ENCODE data around the gene ATXN1. TPM values are rescaled to one million over a fixed set of nuclear protein-coding genes. Genes with fewer than 3 reads are reported as not detected.
A peak's percentile ranks its signal among the peaks of the same experiment; 100 is the strongest.

ATXN1 gene
- total RNA-seq, 1 donor = 45.3 TPM

DNA sequence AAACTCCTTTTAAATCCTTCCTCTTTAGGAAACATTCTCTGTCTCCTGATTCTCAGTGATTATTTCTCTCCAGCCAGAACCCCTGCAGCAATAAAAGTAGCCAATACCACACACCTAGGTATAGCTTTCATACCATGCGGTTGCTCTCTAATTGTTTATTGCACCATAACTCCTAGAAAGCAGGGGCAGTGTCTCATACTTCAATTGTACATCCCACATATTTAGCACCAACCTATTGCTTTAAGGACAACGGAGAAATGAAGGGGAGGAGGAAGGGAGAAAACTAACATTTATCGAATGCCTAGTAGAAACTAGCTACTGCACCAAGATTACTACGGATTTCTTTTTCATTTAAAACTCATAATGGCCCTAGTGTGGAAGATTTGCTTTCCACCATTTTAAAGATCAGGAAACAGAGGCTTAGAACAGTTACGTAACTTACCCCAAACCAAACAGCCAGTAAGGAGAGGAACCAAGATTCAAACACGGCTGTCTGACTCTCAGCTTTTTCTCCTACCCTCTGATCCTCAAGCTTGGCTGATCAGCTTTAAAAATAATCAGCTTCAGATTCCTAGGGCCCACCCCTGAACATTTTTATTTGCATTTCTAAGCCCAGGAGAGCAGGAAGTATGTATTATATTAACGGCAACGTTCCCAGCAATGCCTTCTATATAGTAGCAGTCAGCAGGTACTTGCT lies 43.4 kb upstream of the ATXN1 start:
- no peak overlapping the region for H3K4me3 ChIP-seq (ENCODE audit: low read depth, low read length)
- no peak for DNase-seq (ENCODE audit: low read depth)
- TF ChIP-seq, protein P1, sequence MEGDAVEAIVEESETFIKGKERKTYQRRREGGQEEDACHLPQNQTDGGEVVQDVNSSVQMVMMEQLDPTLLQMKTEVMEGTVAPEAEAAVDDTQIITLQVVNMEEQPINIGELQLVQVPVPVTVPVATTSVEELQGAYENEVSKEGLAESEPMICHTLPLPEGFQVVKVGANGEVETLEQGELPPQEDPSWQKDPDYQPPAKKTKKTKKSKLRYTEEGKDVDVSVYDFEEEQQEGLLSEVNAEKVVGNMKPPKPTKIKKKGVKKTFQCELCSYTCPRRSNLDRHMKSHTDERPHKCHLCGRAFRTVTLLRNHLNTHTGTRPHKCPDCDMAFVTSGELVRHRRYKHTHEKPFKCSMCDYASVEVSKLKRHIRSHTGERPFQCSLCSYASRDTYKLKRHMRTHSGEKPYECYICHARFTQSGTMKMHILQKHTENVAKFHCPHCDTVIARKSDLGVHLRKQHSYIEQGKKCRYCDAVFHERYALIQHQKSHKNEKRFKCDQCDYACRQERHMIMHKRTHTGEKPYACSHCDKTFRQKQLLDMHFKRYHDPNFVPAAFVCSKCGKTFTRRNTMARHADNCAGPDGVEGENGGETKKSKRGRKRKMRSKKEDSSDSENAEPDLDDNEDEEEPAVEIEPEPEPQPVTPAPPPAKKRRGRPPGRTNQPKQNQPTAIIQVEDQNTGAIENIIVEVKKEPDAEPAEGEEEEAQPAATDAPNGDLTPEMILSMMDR (IDR thresholded peaks at IDR 0.05; ENCODE audit: insufficient read depth, low read depth, low read length) = no peak

GRCh38 chr6:16803294-16804200 lies 42.3 kb upstream of the ATXN1 start:
- TF ChIP-seq, protein P1 (IDR thresholded peaks at IDR 0.05; ENCODE audit: insufficient read depth, low read depth, low read length) = no peak
- peak; percentile 74 for DNase-seq (ENCODE audit: low read depth)
- H3K4me3 ChIP-seq (ENCODE audit: low read depth, low read length) = no peak overlapping the region

- DNase-seq (ENCODE audit: low read depth) = no peak
- TF ChIP-seq, protein P1 (IDR thresholded peaks at IDR 0.05; ENCODE audit: insufficient read depth, low read depth, low read length) = no peak
- no peak overlapping the region for H3K4me3 ChIP-seq (ENCODE audit: low read depth, low read length)
These were observed 40.8 kb upstream of the ATXN1 start for GRCh38 chr6:16802071-16802470.

GRCh38 chr6:16800942-16801341 lies 39.7 kb upstream of the ATXN1 start:
- no peak overlapping the region for H3K4me3 ChIP-seq (ENCODE audit: low read depth, low read length)
- DNase-seq (ENCODE audit: low read depth) = peak; percentile 68
- TF ChIP-seq, protein P1 (IDR thresholded peaks at IDR 0.05; ENCODE audit: insufficient read depth, low read depth, low read length) = no peak

GRCh38 chr6:16800341-16800740 lies 39.1 kb upstream of the ATXN1 start:
- H3K4me3 ChIP-seq (ENCODE audit: low read depth, low read length) = no peak overlapping the region
- no peak for DNase-seq (ENCODE audit: low read depth)
- TF ChIP-seq, protein P1 (IDR thresholded peaks at IDR 0.05; ENCODE audit: insufficient read depth, low read depth, low read length) = no peak

DNA sequence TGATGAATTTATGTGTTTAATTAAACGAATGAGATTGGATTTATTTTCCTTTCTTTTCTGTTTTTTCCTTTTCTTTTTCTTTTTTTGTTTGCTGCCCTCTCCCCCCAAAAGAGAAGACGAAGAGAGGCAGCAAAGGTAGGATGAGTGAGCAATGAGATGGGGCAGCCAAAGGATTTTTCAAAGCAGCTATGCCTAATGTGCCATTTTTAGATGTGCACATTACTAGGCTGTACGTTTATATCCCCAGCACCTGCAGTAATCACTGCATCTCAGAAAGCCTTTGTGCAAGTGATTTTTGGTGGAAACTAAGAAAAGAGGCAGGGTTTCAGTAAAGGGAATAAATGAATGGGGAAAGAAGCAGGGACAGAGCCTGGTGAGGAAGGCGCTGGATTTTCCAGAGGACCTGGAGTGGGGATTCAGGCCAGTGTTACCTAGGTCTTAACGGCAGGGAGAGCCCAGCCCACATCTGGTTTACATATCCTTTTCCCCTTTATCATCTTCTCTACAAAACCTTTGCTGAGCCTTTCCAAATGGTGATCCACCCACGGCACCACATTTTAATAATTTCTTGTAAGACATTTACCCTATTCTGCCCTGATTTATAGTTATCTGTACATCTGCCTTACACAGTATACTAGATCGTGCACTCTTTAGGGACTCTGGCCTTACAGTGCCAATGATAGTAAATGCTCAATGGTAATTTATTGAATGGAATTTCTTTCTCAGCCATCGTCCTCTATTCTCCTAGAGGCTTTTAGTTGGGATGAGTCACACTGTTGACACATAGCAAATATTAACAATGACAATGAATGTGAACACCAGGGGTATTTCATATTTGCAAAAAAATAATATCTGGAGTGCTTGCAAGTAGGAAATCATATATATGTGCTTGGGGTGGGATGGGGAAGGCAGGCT lies 38.3 kb upstream of the ATXN1 start:
- TF ChIP-seq, protein P1 (IDR thresholded peaks at IDR 0.05; ENCODE audit: insufficient read depth, low read depth, low read length) = no peak
- no peak overlapping the region for H3K4me3 ChIP-seq (ENCODE audit: low read depth, low read length)
- DNase-seq (ENCODE audit: low read depth) = peak; percentile 46
